H9 (cell line): ENCODE measurements around the gene UFC1. TPM values are rescaled to one million over a fixed set of nuclear protein-coding genes. Genes with fewer than 3 reads are reported as not detected.

Source experiments
- DNase-seq: peaks from one replicate; pipeline ENCODE4 v3.0.0-alpha.2; 2017
- H2AFZ ChIP-seq: one replicate; pipeline ENCODE4 v1.6.1; 2013; ENCODE audit warnings: mild to moderate bottlenecking, low read length, control low read depth, moderate library complexity
- H2AK5ac ChIP-seq: 2 replicates; pipeline ENCODE4 v1.6.1; 2013; ENCODE audit warnings: low read length, control low read depth, mixed read lengths; ENCODE audit not compliant: insufficient read length
- H2BK120ac ChIP-seq: one replicate; pipeline ENCODE4 v1.6.1; 2013; ENCODE audit warnings: low read depth, mild to moderate bottlenecking, low read length, control low read depth, inconsistent platforms; ENCODE audit not compliant: poor library complexity, severe bottlenecking
- H2BK12ac ChIP-seq: 2 replicates; pipeline ENCODE4 v1.6.1; 2013; ENCODE audit warnings: low read length, control low read depth, mixed read lengths, low read depth; ENCODE audit not compliant: insufficient read length
- H2BK15ac ChIP-seq: 2 replicates; pipeline ENCODE4 v1.6.1; 2013; ENCODE audit warnings: low read depth, low read length, control low read depth
- H2BK20ac ChIP-seq: one replicate; pipeline ENCODE4 v1.6.1; 2013; ENCODE audit warnings: low read depth, mild to moderate bottlenecking, low read length, control low read depth, inconsistent platforms; ENCODE audit not compliant: poor library complexity, severe bottlenecking
- H2BK5ac ChIP-seq: 2 replicates; pipeline ENCODE4 v1.6.1; 2013; ENCODE audit warnings: low read length, control low read depth, mixed read lengths; ENCODE audit not compliant: insufficient read length
- H3K14ac ChIP-seq: 2 replicates; pipeline ENCODE4 v1.6.1; 2013; ENCODE audit warnings: low read length, control low read depth; ENCODE audit not compliant: insufficient read depth
- H3K18ac ChIP-seq: 2 replicates; pipeline ENCODE4 v1.6.1; 2013; ENCODE audit warnings: low read depth, mild to moderate bottlenecking, mixed read lengths, low read length, control low read depth; ENCODE audit not compliant: insufficient read length
- H3K23ac ChIP-seq: 2 replicates; pipeline ENCODE4 v1.6.1; 2013; ENCODE audit warnings: low read length, control low read depth, mixed read lengths, low read depth; ENCODE audit not compliant: insufficient read length
- H3K23me2 ChIP-seq: 2 replicates; pipeline ENCODE4 v1.6.1; 2013; ENCODE audit warnings: low read depth, mild to moderate bottlenecking, mixed read lengths, low read length, control low read depth; ENCODE audit not compliant: insufficient read length, poor library complexity, severe bottlenecking
- H3K27ac ChIP-seq: 2 replicates; pipeline ENCODE4 v1.5.1; 2013; ENCODE audit warnings: low read length, control low read depth, mixed read lengths, low read depth; ENCODE audit not compliant: insufficient read length
- H3K27me3 ChIP-seq: 2 replicates; pipeline ENCODE4 v1.6.1; 2013; ENCODE audit warnings: low read length, control low read depth, inconsistent platforms; ENCODE audit not compliant: insufficient read depth
- H3K4ac ChIP-seq: 2 replicates; pipeline ENCODE4 v1.6.1; 2013; ENCODE audit warnings: low read depth, mild to moderate bottlenecking, control low read depth, inconsistent platforms, low read length, moderate library complexity
- H3K4me1 ChIP-seq: 2 replicates; pipeline ENCODE4 v1.6.1; 2013; ENCODE audit warnings: low read length, control low read depth, inconsistent platforms; ENCODE audit not compliant: insufficient read depth
- H3K4me2 ChIP-seq: 2 replicates; pipeline ENCODE4 v1.6.1; 2013; ENCODE audit warnings: low read length, control low read depth, mixed read lengths; ENCODE audit not compliant: insufficient read length, insufficient read depth
- H3K56ac ChIP-seq: 2 replicates; pipeline ENCODE4 v1.6.1; 2013; ENCODE audit warnings: low read depth, mild to moderate bottlenecking, mixed read lengths, low read length, control low read depth; ENCODE audit not compliant: insufficient read length
- H3K79me1 ChIP-seq: 2 replicates; pipeline ENCODE4 v1.6.1; 2013; ENCODE audit warnings: low read depth, mild to moderate bottlenecking, moderate library complexity, low read length, control low read depth, inconsistent platforms; ENCODE audit not compliant: insufficient read depth, poor library complexity, severe bottlenecking
- H3K79me2 ChIP-seq: 2 replicates; pipeline ENCODE4 v1.6.1; 2013; ENCODE audit warnings: low read length, control low read depth, inconsistent platforms; ENCODE audit not compliant: insufficient read depth
- H3K9ac ChIP-seq: 2 replicates; pipeline ENCODE4 v1.6.1; 2013; ENCODE audit warnings: low read length, control low read depth, mixed read lengths; ENCODE audit not compliant: insufficient read length; ENCODE audit errors: extremely low read depth
- H3K9me3 ChIP-seq: one replicate; pipeline ENCODE4 v1.6.1; 2013; ENCODE audit warnings: low read depth, low read length, inconsistent platforms; ENCODE audit not compliant: control insufficient read depth
- H3T11ph ChIP-seq: one replicate; pipeline ENCODE4 v1.6.1; 2013; ENCODE audit warnings: mild to moderate bottlenecking, low read length, control low read depth, inconsistent platforms
- H4K20me1 ChIP-seq: one replicate; pipeline ENCODE4 v1.6.1; 2013; ENCODE audit not compliant: control insufficient read depth, insufficient read length, insufficient read depth
- H4K5ac ChIP-seq: 2 replicates; pipeline ENCODE4 v1.6.1; 2013; ENCODE audit warnings: low read depth, mild to moderate bottlenecking, mixed read lengths, low read length, control low read depth; ENCODE audit not compliant: insufficient read length
- H4K8ac ChIP-seq: replicated peaks from 2 replicates; pipeline ENCODE4 v1.6.1; 2013; ENCODE audit warnings: low read length, control low read depth, mixed read lengths, low read depth; ENCODE audit not compliant: insufficient read length
- H4K91ac ChIP-seq: 2 replicates; pipeline ENCODE4 v1.6.1; 2013; ENCODE audit warnings: low read depth, mild to moderate bottlenecking, moderate library complexity, mixed read lengths, low read length, control low read depth; ENCODE audit not compliant: insufficient read length
- H3K27ac Mint-ChIP-seq, 3 experiments: 2 replicates in 2 of 3; 3 replicates in 1 of 3; pipeline ENCODE4 v1.8.0; 2020 to 2021; ENCODE audit warnings: mixed read lengths in 3 of 3, mild to moderate bottlenecking in 1 of 3, moderate library complexity in 1 of 3
- H3K27me3 Mint-ChIP-seq: 2 replicates; pipeline ENCODE4 v1.8.0; 2021; ENCODE audit warnings: low read depth, mild to moderate bottlenecking, moderate library complexity, mixed read lengths
- H3K36me3 Mint-ChIP-seq, 3 experiments: 2 replicates in 2 of 3; 3 replicates in 1 of 3; pipeline ENCODE4 v1.8.0; 2020 to 2021; ENCODE audit warnings: low read depth in 3 of 3, mixed read lengths in 3 of 3; ENCODE audit not compliant: insufficient read depth in 1 of 3
- H3K4me1 Mint-ChIP-seq, 2 experiments: 2 replicates each; pipeline ENCODE4 v1.8.0; 2020; ENCODE audit warnings: mixed read lengths in 2 of 2
- H3K4me3 Mint-ChIP-seq, 2 experiments: 2 replicates in 1 of 2; 3 replicates in 1 of 2; pipeline ENCODE4 v1.8.0; 2020 to 2021; ENCODE audit warnings: mild to moderate bottlenecking in 2 of 2, mixed read lengths in 2 of 2, moderate library complexity in 1 of 2
- H3K9me3 Mint-ChIP-seq, 2 experiments: 2 replicates in 1 of 2; 3 replicates in 1 of 2; pipeline ENCODE4 v1.8.0; 2020; ENCODE audit warnings: mild to moderate bottlenecking in 2 of 2, mixed read lengths in 2 of 2, moderate library complexity in 1 of 2
- CTCF ChIP-seq: fragments of 200-600 bp; sonication (generic); conservative IDR thresholded peaks from 3 replicates; pipeline ENCODE4 v1.8.0; 2021; ENCODE audit warnings: antibody characterized with exemption, mild to moderate bottlenecking
- WGBS: extraction: QIAGEN DNeasy Blood & Tissue Kit; methylation state at CpG from one replicate; pipeline ENCODE4 v1.1.7; 2013; ENCODE audit warnings: missing lambda C conversion rate, low lambda C conversion rate, mixed read lengths; ENCODE audit not compliant: insufficient read length; ENCODE audit errors: extremely low coverage; 5-methylcytosine and 5-hydroxymethylcytosine counted together
- total RNA-seq: library from RNA; stranded (reverse); gene quantifications from 2 replicates; pipeline ENCODE4 v1.2.1, GENCODE V29; 2021

UFC1 gene
- total RNA-seq, 1 experiment from 2014 or later = 93.4 TPM

DNA sequence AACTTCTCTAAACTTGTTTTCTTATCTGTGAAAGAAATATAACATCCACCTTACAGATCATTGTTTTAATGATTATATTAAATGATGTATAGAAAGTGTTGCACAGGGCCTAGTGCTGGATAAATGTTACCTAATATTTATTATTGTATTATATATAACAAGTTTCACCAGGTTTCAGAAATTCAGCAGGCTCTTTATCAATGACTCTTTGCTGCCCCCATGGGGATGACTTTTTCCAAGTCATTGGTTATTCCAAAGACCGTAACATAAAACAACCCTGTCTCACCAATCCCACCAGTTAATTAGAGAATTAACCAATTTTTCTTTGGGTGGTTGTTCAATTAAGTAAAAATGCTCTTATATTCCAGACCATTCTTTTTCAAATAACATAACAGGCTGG lies 14.0 kb upstream of the UFC1 start:
- H2BK20ac ChIP-seq = no peak overlapping the region
- no peak overlapping the region for H3K23ac ChIP-seq
- no peak overlapping the region for H2BK5ac ChIP-seq
- no peak overlapping the region for H4K5ac ChIP-seq
- H3K79me1 ChIP-seq = peaks cover 4% of the 10 kb centered on the region
- Mint-ChIP-seq H3K27me3 (no peaks in the 10 kb centered on the region), H3K9me3 (no peaks in the 10 kb centered on the region), H3K4me1 (no peaks in the 10 kb centered on the region), H3K27ac (no peak overlapping the region), H3K4me3 (no peak overlapping the region), H3K36me3 (peaks cover 0 to 2% (median 0%) of the 10 kb centered on the region in 3 experiments; a peak in 1 of 7 replicates)
- H3T11ph ChIP-seq = no peak overlapping the region
- H3K23me2 ChIP-seq = no peaks in the 10 kb centered on the region
- H3K27me3 ChIP-seq = no peaks in the 10 kb centered on the region
- no peak overlapping the region for H2BK120ac ChIP-seq
- no peak overlapping the region for H4K8ac ChIP-seq
- H3K9me3 ChIP-seq = no peaks in the 10 kb centered on the region
- H3K9ac ChIP-seq = no peak overlapping the region
- no peak overlapping the region for H3K4me2 ChIP-seq
- no peak overlapping the region for H3K4ac ChIP-seq
- no peak overlapping the region for H2AK5ac ChIP-seq
- peak; percentile 75 for TF ChIP-seq CTCF
- no peaks in the 10 kb centered on the region for H4K20me1 ChIP-seq
- DNase-seq = no peak
- H3K18ac ChIP-seq = no peak overlapping the region
- H3K56ac ChIP-seq = no peak overlapping the region
- H3K79me2 ChIP-seq = no peaks in the 10 kb centered on the region
- H2AFZ ChIP-seq = no peak overlapping the region
- H2BK15ac ChIP-seq = no peak overlapping the region
- H3K27ac ChIP-seq = no peak overlapping the region
- WGBS = no CpG with 5 or more reads among the region's 1 CpG
- no peak overlapping the region for H3K14ac ChIP-seq
- H4K91ac ChIP-seq = no peak overlapping the region
- H3K4me1 ChIP-seq = no peaks in the 10 kb centered on the region
- H2BK12ac ChIP-seq = no peak overlapping the region
